ENCODE results near the gene CTNNBL1. TPM values are rescaled to one million over a fixed set of nuclear protein-coding genes. Genes with fewer than 3 reads are reported as not detected.
A peak's percentile ranks its signal among the peaks of the same experiment; 100 is the strongest.
"Not testable (repeated sequence)": the region's sequence is repeated elsewhere in the genome, so short reads cannot be mapped to it uniquely, and the experiment has no call there.

CTNNBL1 gene
- total RNA-seq, 1 donor from 2014 or later, result 93.5 TPM

GRCh38 chr20:37686762-37687477 is 6.9 kb upstream of the CTNNBL1 start:
- Mint-ChIP-seq H3K4me1 (ENCODE audit: low read depth) (no peaks in the 10 kb centered on the region), H3K9me3 (no peaks in the 10 kb centered on the region), H3K4me3 (no peak overlapping the region), H3K36me3 (ENCODE audit: low read depth) (no peaks in the 10 kb centered on the region), H3K27ac (no peak overlapping the region), H3K27me3 (ENCODE audit: insufficient read depth) (peaks cover 12% of the 10 kb centered on the region)
- intact Hi-C loops (cut with micrococcal nuclease), result no loop called here
- no peak for DNase-seq (ENCODE audit: low spot score)

GRCh38 chr20:37687478-37687805 is 6.4 kb upstream of the CTNNBL1 start:
- H3K9me3 Mint-ChIP-seq, result no peaks in the 10 kb centered on the region

GRCh38 chr20:37688093-37688492 is 5.7 kb upstream of the CTNNBL1 start:
- H3K4me3 Mint-ChIP-seq, result no peak overlapping the region
- no peaks in the 10 kb centered on the region for H3K36me3 Mint-ChIP-seq (ENCODE audit: low read depth)
- H3K4me1 Mint-ChIP-seq (ENCODE audit: low read depth), result peaks cover 2% of the 10 kb centered on the region
- H3K27me3 Mint-ChIP-seq (ENCODE audit: insufficient read depth), result peaks cover 9% of the 10 kb centered on the region
- intact Hi-C loops (cut with micrococcal nuclease), result no loop called here
- no peak overlapping the region for H3K27ac Mint-ChIP-seq
- no peaks in the 10 kb centered on the region for H3K9me3 Mint-ChIP-seq
- no peak for DNase-seq (ENCODE audit: low spot score)

More at GRCh38 chr20:37687478-37687805, 6.4 kb upstream of the CTNNBL1 start:
- H3K27me3 Mint-ChIP-seq (ENCODE audit: insufficient read depth), result peaks cover 9% of the 10 kb centered on the region
- H3K36me3 Mint-ChIP-seq (ENCODE audit: low read depth), result no peaks in the 10 kb centered on the region
- H3K4me1 Mint-ChIP-seq (ENCODE audit: low read depth), result no peaks in the 10 kb centered on the region
- H3K27ac Mint-ChIP-seq, result no peak overlapping the region
- intact Hi-C loops (cut with micrococcal nuclease), result no loop called here
- no peak for DNase-seq (ENCODE audit: low spot score)
- H3K4me3 Mint-ChIP-seq, result no peak overlapping the region

GRCh38 chr20:37690626-37691369 is 3.0 kb upstream of the CTNNBL1 start:
- H3K36me3 Mint-ChIP-seq (ENCODE audit: low read depth), result peaks cover 2% of the 10 kb centered on the region
- H3K4me1 Mint-ChIP-seq (ENCODE audit: low read depth), result peaks cover 23% of the 10 kb centered on the region
- no peaks in the 10 kb centered on the region for H3K9me3 Mint-ChIP-seq
- no peak for DNase-seq (ENCODE audit: low spot score)
- peaks cover 9% of the 10 kb centered on the region for H3K27me3 Mint-ChIP-seq (ENCODE audit: insufficient read depth)
- no peak overlapping the region for H3K27ac Mint-ChIP-seq
- intact Hi-C loops (cut with micrococcal nuclease), result no loop called here
- H3K4me3 Mint-ChIP-seq, result no peak overlapping the region

GRCh38 chr20:37692459-37693166 is 1.2 kb upstream of the CTNNBL1 start:
- Mint-ChIP-seq H3K4me1 (ENCODE audit: low read depth) (peaks cover 27% of the 10 kb centered on the region), H3K27ac (no peak overlapping the region), H3K9me3 (no peaks in the 10 kb centered on the region), H3K27me3 (ENCODE audit: insufficient read depth) (peaks cover 9% of the 10 kb centered on the region), H3K36me3 (ENCODE audit: low read depth) (peaks cover 4% of the 10 kb centered on the region), H3K4me3 (no peak overlapping the region)
- DNase-seq (ENCODE audit: low spot score), result no peak
- intact Hi-C loops (cut with micrococcal nuclease), result no loop called here

GRCh38 chr20:37693242-37693634 is 592 bp upstream of the CTNNBL1 start:
- Mint-ChIP-seq H3K9me3 (no peaks in the 10 kb centered on the region), H3K4me1 (ENCODE audit: low read depth) (peaks cover 27% of the 10 kb centered on the region), H3K27me3 (ENCODE audit: insufficient read depth) (peaks cover 9% of the 10 kb centered on the region), H3K4me3 (peak overlapping the region; percentile 96), H3K27ac (peak overlapping the region; percentile 92), H3K36me3 (ENCODE audit: low read depth) (peaks cover 7% of the 10 kb centered on the region)
- intact Hi-C loops (cut with micrococcal nuclease), result no loop called here
- DNase-seq (ENCODE audit: low spot score), result no peak

- H3K9me3 Mint-ChIP-seq, result no peaks in the 10 kb centered on the region
- peaks cover 7% of the 10 kb centered on the region for H3K36me3 Mint-ChIP-seq (ENCODE audit: low read depth)
- H3K27ac Mint-ChIP-seq, result no peak overlapping the region
- intact Hi-C loops (cut with micrococcal nuclease), result loop anchor here (2.0 kb wide), 2 partner anchors 39 to 295 kb away; no protein-coding TSS in a partner anchor
- H3K4me1 Mint-ChIP-seq (ENCODE audit: low read depth), result peaks cover 27% of the 10 kb centered on the region
- DNase-seq (ENCODE audit: low spot score), result no peak
- peak overlapping the region; percentile 36 for H3K4me3 Mint-ChIP-seq
- no peaks in the 10 kb centered on the region for H3K27me3 Mint-ChIP-seq (ENCODE audit: insufficient read depth)
These were observed 2.0 kb downstream of the CTNNBL1 start for GRCh38 chr20:37695684-37696342.

- Mint-ChIP-seq H3K4me1 (ENCODE audit: low read depth) (peaks cover 27% of the 10 kb centered on the region), H3K36me3 (ENCODE audit: low read depth) (peaks cover 7% of the 10 kb centered on the region), H3K4me3 (no peak overlapping the region), H3K27ac (no peak overlapping the region), H3K27me3 (ENCODE audit: insufficient read depth) (no peaks in the 10 kb centered on the region), H3K9me3 (no peaks in the 10 kb centered on the region)
- no peak for DNase-seq (ENCODE audit: low spot score)
- intact Hi-C loops (cut with micrococcal nuclease), result no loop called here
These were observed 3.5 kb downstream of the CTNNBL1 start for GRCh38 chr20:37697314-37697713.

- H3K27ac Mint-ChIP-seq, result no peak overlapping the region
- no peak overlapping the region for H3K4me3 Mint-ChIP-seq
- DNase-seq (ENCODE audit: low spot score), result no peak
- H3K36me3 Mint-ChIP-seq (ENCODE audit: low read depth), result peaks cover 7% of the 10 kb centered on the region
- intact Hi-C loops (cut with micrococcal nuclease), result no loop called here
- H3K27me3 Mint-ChIP-seq (ENCODE audit: insufficient read depth), result no peaks in the 10 kb centered on the region
- H3K9me3 Mint-ChIP-seq, result no peaks in the 10 kb centered on the region
- H3K4me1 Mint-ChIP-seq (ENCODE audit: low read depth), result peaks cover 20% of the 10 kb centered on the region
These were observed 5.4 kb downstream of the CTNNBL1 start for GRCh38 chr20:37699202-37699601.

GRCh38 chr20:37700301-37700700 is 6.5 kb downstream of the CTNNBL1 start:
- no peak for DNase-seq (ENCODE audit: low spot score)
- Mint-ChIP-seq H3K36me3 (ENCODE audit: low read depth) (peaks cover 7% of the 10 kb centered on the region), H3K9me3 (no peaks in the 10 kb centered on the region), H3K27me3 (ENCODE audit: insufficient read depth) (no peaks in the 10 kb centered on the region), H3K4me3 (no peak overlapping the region), H3K4me1 (ENCODE audit: low read depth) (peaks cover 9% of the 10 kb centered on the region), H3K27ac (no peak overlapping the region)
- intact Hi-C loops (cut with micrococcal nuclease), result no loop called here

- not testable (repeated sequence) for H3K36me3 Mint-ChIP-seq (ENCODE audit: low read depth); H3K9me3 Mint-ChIP-seq; DNase-seq (ENCODE audit: low spot score)
These were observed 7.8 kb downstream of the CTNNBL1 start for GRCh38 chr20:37701676-37702075.

GRCh38 chr20:37702403-37703034 is 8.7 kb downstream of the CTNNBL1 start:
- H3K36me3 Mint-ChIP-seq (ENCODE audit: low read depth), result peaks cover 3% of the 10 kb centered on the region
- H3K4me1 Mint-ChIP-seq (ENCODE audit: low read depth), result no peaks in the 10 kb centered on the region
- no peak overlapping the region for H3K27ac Mint-ChIP-seq
- no peaks in the 10 kb centered on the region for H3K27me3 Mint-ChIP-seq (ENCODE audit: insufficient read depth)
- no peak for DNase-seq (ENCODE audit: low spot score)
- H3K9me3 Mint-ChIP-seq, result no peaks in the 10 kb centered on the region
- H3K4me3 Mint-ChIP-seq, result no peak overlapping the region
- intact Hi-C loops (cut with micrococcal nuclease), result no loop called here

More at GRCh38 chr20:37701676-37702075, 7.8 kb downstream of the CTNNBL1 start:
- H3K4me3 Mint-ChIP-seq; H3K4me1 Mint-ChIP-seq (ENCODE audit: low read depth); intact Hi-C loops (cut with micrococcal nuclease); H3K27me3 Mint-ChIP-seq (ENCODE audit: insufficient read depth); H3K27ac Mint-ChIP-seq: not testable (repeated sequence)
